Measurements from ENCODE around the gene TGFB1.
"Not testable (repeated sequence)": the region's sequence is repeated elsewhere in the genome, so short reads cannot be mapped to it uniquely, and the experiment has no call there.

TGFB1 gene

DNA sequence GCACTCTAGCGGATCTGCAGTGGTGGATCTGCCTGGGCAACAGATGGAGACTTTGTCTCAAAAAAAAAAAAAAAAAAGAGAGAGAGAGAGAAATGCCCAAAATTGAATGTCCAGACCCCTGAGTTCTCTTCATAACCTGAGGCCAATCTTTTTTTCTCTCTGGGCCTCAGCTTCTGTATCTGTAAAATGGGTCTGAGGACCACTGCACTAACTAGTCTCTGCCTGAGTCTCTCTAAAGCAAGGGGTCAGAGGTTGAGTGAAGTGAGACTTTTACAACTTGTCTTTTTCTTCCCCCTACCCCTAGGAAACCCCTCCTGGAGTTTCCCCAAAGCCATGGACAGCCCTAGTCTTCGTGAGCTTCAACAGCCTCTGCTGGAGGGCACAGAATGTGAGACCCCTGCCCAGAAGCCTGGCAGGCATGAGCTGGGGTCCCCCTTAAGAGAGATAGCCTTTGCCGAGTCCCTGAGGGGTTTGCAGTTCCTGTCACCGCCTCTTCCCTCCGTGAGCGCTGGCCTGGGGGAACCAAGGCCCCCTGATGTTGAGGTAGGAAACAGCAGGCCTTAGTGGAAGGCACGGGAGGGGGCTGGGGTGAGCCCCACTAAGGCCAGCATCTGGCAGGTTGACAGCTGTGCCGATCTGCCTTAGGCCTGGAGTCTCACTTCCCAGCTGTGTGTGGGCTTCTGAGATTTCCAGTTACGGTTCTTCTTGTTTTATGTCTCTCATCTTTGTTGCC is 24.4 kb upstream of the TGFB1 start:
- no peak overlapping the region for H3K4me3 ChIP-seq (ENCODE audit: low read depth, low read length)
- TF ChIP-seq, protein P1, sequence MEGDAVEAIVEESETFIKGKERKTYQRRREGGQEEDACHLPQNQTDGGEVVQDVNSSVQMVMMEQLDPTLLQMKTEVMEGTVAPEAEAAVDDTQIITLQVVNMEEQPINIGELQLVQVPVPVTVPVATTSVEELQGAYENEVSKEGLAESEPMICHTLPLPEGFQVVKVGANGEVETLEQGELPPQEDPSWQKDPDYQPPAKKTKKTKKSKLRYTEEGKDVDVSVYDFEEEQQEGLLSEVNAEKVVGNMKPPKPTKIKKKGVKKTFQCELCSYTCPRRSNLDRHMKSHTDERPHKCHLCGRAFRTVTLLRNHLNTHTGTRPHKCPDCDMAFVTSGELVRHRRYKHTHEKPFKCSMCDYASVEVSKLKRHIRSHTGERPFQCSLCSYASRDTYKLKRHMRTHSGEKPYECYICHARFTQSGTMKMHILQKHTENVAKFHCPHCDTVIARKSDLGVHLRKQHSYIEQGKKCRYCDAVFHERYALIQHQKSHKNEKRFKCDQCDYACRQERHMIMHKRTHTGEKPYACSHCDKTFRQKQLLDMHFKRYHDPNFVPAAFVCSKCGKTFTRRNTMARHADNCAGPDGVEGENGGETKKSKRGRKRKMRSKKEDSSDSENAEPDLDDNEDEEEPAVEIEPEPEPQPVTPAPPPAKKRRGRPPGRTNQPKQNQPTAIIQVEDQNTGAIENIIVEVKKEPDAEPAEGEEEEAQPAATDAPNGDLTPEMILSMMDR (IDR thresholded peaks at IDR 0.05; ENCODE audit: borderline replicate concordance, insufficient read depth, low read depth, low read length), result peak; percentile 76

DNA sequence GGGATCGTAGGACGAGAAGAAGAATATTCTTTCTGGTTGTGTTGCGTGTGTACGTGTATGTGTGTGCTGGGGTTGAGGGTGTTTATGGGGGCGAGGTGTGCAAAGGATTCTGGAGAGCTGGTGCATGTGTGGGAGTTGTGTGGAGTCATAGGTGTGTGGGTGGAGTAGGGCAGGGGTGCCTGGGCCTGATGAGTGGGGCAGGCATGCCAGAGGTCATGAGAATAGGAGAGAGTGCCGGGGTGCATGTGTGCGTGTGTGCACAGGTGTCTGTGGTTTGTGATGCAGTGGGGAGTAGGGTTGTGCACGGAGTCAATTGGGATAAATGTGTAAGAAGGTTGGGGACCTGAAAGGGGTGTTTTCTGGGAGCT is 23.3 kb upstream of the TGFB1 start:
- H3K4me3 ChIP-seq (ENCODE audit: low read depth, low read length), result no peak overlapping the region
- TF ChIP-seq, protein P1 (IDR thresholded peaks at IDR 0.05; ENCODE audit: borderline replicate concordance, insufficient read depth, low read depth, low read length), result no peak

- H3K4me3 ChIP-seq (ENCODE audit: low read depth, low read length), result peak within 1 kb of the TSS; percentile 38
- TF ChIP-seq, protein P1 (IDR thresholded peaks at IDR 0.05; ENCODE audit: borderline replicate concordance, insufficient read depth, low read depth, low read length), result no peak
Observed at GRCh38 chr19:41376241-41376997, 22.7 kb upstream of the TGFB1 start, which contains the start of gene TMEM91. TMEM91 (plus strand) TSS chr19:41376533; CDS start chr19:41378310, 1,777 bp downstream.

GRCh38 chr19:41373993-41374392 is 20.3 kb upstream of the TGFB1 start:
- H3K4me3 ChIP-seq (ENCODE audit: low read depth, low read length), result no peak overlapping the region
- TF ChIP-seq, protein P1 (IDR thresholded peaks at IDR 0.05; ENCODE audit: borderline replicate concordance, insufficient read depth, low read depth, low read length), result no peak

GRCh38 chr19:41372501-41372900 is 18.8 kb upstream of the TGFB1 start:
- H3K4me3 ChIP-seq (ENCODE audit: low read depth, low read length), result no peak overlapping the region
- TF ChIP-seq, protein P1 (IDR thresholded peaks at IDR 0.05; ENCODE audit: borderline replicate concordance, insufficient read depth, low read depth, low read length), result no peak

GRCh38 chr19:41371541-41371940 is 17.8 kb upstream of the TGFB1 start:
- no peak overlapping the region for H3K4me3 ChIP-seq (ENCODE audit: low read depth, low read length)
- TF ChIP-seq, protein P1 (IDR thresholded peaks at IDR 0.05; ENCODE audit: borderline replicate concordance, insufficient read depth, low read depth, low read length), result no peak

- not testable (repeated sequence) for H3K4me3 ChIP-seq (ENCODE audit: low read depth, low read length)
Observed at GRCh38 chr19:41371119-41371518, 17.4 kb upstream of the TGFB1 start.

All from GM12875 (cell line).